ENCODE results near the gene POGZ.

DNA sequence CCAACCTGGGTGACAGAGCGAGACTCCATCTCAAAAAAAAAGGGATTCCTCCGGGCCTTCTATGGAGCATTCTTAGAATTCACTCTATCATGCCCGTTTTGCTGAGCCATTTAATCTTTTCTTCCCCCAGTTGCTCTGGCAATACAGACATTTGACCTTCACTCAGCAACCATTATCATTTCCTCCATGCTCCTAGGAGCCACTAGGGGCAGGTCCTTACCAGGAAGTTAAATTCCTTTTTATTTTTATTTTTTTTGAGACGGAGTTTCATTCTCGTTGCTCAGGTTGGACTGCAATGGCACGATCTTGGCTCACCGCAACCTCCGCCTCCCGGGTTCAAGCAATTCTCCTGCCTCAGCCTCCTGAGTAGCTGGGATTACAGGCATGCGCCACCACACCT is 42.2 kb upstream of the POGZ start:
- TF ChIP-seq POLR2A (IDR thresholded peaks at IDR 0.05; ENCODE audit: low read depth, low read length) (no peak), MAZ (IDR thresholded peaks at IDR 0.05; ENCODE audit: borderline replicate concordance, low read depth, low read length) (no peak), RAD21 (IDR thresholded peaks at IDR 0.05; ENCODE audit: low read length) (no peak), RFX5 (IDR thresholded peaks at IDR 0.05; ENCODE audit: low read depth, low read length) (no peak), CHD1 (IDR thresholded peaks at IDR 0.05; ENCODE audit: low read depth, low read length) (no peak), BHLHE40 (IDR thresholded peaks at IDR 0.05; ENCODE audit: low read depth, low read length) (no peak)
- TF ChIP-seq, protein P1, sequence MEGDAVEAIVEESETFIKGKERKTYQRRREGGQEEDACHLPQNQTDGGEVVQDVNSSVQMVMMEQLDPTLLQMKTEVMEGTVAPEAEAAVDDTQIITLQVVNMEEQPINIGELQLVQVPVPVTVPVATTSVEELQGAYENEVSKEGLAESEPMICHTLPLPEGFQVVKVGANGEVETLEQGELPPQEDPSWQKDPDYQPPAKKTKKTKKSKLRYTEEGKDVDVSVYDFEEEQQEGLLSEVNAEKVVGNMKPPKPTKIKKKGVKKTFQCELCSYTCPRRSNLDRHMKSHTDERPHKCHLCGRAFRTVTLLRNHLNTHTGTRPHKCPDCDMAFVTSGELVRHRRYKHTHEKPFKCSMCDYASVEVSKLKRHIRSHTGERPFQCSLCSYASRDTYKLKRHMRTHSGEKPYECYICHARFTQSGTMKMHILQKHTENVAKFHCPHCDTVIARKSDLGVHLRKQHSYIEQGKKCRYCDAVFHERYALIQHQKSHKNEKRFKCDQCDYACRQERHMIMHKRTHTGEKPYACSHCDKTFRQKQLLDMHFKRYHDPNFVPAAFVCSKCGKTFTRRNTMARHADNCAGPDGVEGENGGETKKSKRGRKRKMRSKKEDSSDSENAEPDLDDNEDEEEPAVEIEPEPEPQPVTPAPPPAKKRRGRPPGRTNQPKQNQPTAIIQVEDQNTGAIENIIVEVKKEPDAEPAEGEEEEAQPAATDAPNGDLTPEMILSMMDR (conservative IDR thresholded peaks at IDR 0.05; ENCODE audit: low read depth, low read length) = no peak

All from IMR-90 (cell line).